GM12891 (cell line): ENCODE measurements around the gene SLC6A19.

Experiments used
- DNase-seq: peaks from one replicate; pipeline ENCODE4 v3.0.0; 2011; ENCODE audit warnings: low spot score; ENCODE audit not compliant: insufficient read length
- FAIRE-seq: peaks from 2 replicates; lab custom pipeline; 2011; peaks lifted over from hg19 to GRCh38; lab: Jason Lieb, UNC
- PAX5 ChIP-seq: IDR thresholded peaks from 2 replicates; pipeline ENCODE4 v1.6.1; 2011; ENCODE audit warnings: low read length, moderate library complexity, mild to moderate bottlenecking; ENCODE audit not compliant: insufficient read depth, severe bottlenecking
- POLR2A ChIP-seq: IDR thresholded peaks from 2 replicates; pipeline ENCODE4 v1.6.1; 2011; ENCODE audit warnings: low read depth, low read length, control low read depth
- POLR2AphosphoS5 ChIP-seq: IDR thresholded peaks from 2 replicates; pipeline ENCODE4 v1.6.1; 2011; ENCODE audit warnings: low read depth, low read length, control low read depth
- POU2F2 ChIP-seq: IDR thresholded peaks from 2 replicates; pipeline ENCODE4 v1.6.1; 2011; ENCODE audit warnings: low read depth, mild to moderate bottlenecking, control low read depth, low read length, moderate library complexity
- SPI1 ChIP-seq: IDR thresholded peaks from 2 replicates; pipeline ENCODE4 v1.6.1; 2011; ENCODE audit warnings: low read depth, low read length, control low read depth
- TAF1 ChIP-seq: IDR thresholded peaks from 2 replicates; pipeline ENCODE4 v1.6.1; 2011; ENCODE audit warnings: low read depth, low read length, control low read depth

Gene SLC6A19

DNA sequence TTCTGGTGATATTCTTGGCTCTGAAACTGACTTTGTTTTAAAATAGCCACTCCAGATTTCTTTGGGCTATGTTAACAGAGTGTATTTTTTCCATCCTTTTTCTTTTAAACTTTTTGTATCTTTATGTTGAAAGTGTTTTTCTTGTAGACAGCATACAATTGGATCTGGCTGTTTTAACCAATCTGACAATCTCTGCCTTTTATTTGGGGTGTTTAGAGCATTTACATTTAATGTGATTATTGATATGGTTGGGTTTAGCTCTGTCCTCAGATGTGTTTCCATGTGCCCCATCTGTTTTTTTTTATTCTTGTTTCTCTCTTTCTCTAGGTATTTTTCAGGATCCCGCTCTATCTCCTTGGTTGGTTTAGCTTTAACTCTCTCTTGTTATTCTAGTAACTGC is 34.4 kb downstream of the SLC6A19 start:
- FAIRE-seq (no peak), DNase-seq (no peak)

DNA sequence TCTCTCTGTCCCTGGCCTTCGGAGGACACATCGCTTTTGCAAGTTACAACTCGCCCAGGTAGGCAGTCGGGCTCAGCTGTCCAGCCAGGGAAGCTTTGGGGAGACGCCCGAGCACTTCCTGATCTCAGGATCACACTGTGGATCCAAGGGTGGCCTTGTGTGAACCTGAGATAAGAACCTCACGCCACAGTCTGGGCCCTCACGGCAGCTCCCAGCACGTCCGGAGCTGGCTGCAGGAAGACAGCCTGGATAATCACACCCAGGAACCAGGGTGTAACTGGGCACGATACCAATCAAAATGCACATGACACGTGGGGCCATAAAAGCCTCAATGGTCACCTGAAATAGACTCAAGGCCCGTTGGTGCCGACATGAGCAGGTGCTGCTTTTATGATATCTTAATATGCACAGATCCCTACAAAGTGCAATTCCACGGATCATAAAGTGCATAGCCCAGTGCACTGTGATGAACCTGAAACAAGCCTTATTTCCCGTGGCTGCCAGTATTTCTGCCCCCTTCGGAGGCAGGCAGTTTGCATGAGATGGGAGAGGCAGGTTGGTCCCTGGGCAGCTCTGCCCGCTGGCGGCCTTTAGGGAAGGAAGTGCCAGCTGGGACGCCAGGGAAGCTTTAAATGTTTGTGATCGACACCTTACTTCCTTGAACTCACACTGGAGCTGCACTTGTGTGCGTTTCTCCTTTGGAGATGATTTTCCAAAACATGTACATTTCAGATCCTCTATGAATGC is 38.3 kb downstream of the SLC6A19 start:
- FAIRE-seq (no peak), DNase-seq (no peak)
- no peak for TF ChIP-seq POLR2AphosphoS5
- no peak for TF ChIP-seq SPI1
- no peak for TF ChIP-seq PAX5
- no peak for TF ChIP-seq POLR2A
- no peak for TF ChIP-seq TAF1
- TF ChIP-seq POU2F2, result no peak

More for the DNA sequence above, 34.4 kb downstream of the SLC6A19 start:
- TF ChIP-seq POLR2AphosphoS5 (no peak), TAF1 (no peak), SPI1 (no peak), POLR2A (no peak), POU2F2 (no peak), PAX5 (no peak)

DNA sequence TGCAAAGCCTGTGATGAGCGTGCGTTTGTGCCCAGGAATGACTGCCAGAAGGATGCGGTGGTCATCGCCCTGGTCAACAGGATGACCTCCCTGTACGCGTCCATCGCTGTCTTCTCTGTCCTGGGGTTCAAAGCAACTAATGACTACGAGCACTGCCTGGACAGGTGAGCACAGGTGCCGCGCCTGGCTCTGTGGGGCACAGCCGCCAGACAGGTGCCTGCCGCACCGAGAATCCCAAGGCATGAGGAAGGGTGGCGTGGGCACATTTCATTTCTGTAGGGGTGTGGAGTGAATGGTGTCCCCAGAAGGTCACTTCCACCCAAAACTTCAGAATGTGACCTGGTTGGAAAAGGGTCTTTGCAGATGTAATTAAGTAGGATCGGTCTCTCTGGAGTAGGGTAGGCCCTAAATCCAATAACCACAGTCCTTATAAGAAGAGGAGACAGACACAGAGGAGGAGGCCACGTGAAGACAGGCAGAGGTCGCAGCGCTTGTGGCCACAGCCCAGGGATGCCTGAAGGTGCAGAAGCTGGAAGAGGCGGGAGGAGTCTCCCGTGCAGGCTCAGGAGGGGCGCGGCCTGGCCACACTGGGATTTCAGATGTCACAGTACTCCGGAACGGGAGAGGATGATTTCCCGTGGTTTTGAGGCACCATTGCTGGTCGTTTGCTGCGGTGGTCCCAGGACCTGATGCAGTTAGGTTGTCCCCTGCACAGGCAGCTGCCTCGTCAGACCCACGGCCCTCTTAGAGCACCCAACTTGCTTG is 39.3 kb downstream of the SLC6A19 start:
- DNase-seq (no peak), FAIRE-seq (no peak)
- TF ChIP-seq POLR2A (no peak), POLR2AphosphoS5 (no peak), TAF1 (no peak), SPI1 (no peak), PAX5 (no peak), POU2F2 (no peak)

DNA sequence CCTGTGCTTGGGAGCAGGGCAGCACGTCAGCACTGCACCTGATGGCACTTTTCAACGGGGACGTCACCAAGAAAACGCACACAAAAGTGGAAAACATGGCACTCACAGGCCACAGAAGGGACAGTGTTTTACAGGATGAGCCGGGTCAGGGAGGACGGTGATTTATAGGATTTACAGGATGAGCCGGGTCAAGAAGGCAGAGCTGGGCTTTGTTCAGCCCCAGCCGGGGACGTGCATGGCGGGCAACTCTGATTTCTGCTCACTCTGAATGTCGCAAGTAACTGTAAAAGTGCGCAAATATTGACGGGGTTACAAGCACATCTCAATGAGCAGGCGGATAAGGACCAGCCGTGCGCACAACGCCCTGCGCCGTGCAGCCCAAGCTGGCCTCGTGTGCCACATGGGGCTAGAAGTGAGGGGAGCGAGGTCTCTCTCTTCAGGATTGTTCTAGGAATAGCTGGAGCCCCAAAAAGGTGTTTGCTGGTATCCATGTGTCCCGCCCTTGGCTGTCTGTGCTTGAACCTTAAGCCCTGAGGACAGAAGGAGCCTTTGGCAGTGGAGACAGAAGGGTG is 40.2 kb downstream of the SLC6A19 start:
- no peak for FAIRE-seq
- TF ChIP-seq POLR2A, result no peak
- TF ChIP-seq SPI1, result no peak
- no peak for TF ChIP-seq TAF1
- no peak for TF ChIP-seq PAX5
- no peak for TF ChIP-seq POLR2AphosphoS5
- no peak for TF ChIP-seq POU2F2
- no peak for DNase-seq

DNA sequence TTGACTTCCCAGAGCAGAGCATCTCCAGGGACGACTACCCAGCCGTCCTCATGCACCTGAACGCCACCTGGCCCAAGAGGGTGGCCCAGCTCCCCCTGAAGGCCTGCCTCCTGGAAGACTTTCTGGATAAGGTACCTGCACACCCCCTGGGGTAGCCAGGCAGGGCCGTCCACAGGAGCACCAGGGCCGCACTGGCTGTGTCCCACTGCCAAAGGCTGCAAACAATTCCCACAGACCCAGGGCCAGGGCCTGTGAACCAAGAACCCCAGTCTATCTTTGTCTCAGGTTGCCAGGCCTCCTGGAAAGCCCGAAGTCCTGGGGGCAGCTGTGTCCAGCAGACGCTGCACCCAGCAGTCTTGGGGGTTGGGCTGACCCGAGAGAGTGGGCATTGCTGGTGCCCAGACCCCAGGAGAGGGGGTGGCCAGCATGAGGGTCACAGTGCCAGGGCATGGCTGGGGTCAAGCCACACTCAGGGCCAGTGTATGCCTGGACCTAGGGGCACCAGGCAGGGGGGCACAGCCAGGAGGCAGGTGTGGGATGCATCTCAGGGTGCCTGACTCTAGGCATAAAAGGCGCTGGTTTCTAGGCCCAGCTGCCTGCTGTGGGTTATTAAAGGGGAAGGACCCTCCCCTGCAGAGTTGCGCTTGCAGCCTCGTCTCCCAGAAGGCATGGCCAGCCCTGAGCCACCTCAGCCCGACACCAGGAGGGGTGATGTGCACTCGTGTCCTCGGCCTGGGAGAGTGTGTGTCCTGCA is 41.5 kb downstream of the SLC6A19 start:
- TF ChIP-seq PAX5 (no peak), POU2F2 (no peak), SPI1 (no peak), POLR2A (no peak), TAF1 (no peak), POLR2AphosphoS5 (no peak)
- FAIRE-seq (no peak), DNase-seq (no peak)

DNA sequence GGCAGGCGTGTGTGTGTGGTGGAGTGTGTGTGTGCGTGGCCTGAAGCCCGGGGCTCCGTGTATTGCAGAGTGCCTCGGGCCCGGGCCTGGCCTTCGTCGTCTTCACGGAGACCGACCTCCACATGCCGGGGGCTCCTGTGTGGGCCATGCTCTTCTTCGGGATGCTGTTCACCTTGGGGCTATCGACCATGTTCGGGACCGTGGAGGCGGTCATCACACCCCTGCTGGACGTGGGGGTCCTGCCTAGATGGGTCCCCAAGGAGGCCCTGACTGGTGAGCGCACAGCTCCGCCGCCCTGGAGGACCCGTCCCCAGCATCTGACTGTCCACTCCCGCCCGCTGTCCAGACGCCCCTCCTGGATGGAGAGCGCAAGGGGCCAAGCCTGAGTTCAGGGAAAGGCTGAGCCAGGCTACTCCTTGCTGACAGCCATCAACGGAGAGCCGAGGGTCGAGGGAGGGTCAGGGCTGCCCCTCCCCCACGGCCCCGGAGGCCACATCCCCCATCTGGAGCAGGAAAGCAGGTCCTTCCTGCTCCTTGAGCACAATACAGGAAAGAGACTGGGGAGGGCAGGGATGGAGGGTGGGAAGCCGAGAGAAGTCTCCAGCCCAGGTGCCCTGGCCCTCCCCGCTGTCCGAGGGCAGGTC is 42.2 kb downstream of the SLC6A19 start:
- no peak for FAIRE-seq
- no peak for DNase-seq
- TF ChIP-seq POLR2AphosphoS5 (no peak), POU2F2 (no peak), PAX5 (no peak), SPI1 (no peak), POLR2A (no peak), TAF1 (no peak)

DNA sequence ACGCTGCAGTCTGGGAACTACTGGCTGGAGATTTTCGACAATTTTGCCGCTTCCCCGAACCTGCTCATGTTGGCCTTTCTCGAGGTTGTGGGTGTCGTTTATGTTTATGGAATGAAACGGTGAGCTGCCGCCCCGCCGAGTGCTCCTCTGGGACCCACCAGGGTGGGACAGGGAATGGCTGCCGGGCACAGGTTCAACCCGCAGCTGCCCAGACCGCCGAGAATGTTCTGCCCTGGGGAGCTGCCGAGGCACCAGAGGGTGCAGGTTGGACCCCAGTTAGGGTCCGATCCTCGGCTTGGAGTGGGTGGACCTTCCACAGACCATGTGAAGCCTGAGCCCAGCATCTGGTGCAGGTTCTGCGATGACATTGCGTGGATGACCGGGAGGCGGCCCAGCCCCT is 42.9 kb downstream of the SLC6A19 start:
- TF ChIP-seq POLR2AphosphoS5 (no peak), TAF1 (no peak), POU2F2 (no peak), PAX5 (no peak), POLR2A (no peak), SPI1 (no peak)
- FAIRE-seq (no peak), DNase-seq (no peak)

DNA sequence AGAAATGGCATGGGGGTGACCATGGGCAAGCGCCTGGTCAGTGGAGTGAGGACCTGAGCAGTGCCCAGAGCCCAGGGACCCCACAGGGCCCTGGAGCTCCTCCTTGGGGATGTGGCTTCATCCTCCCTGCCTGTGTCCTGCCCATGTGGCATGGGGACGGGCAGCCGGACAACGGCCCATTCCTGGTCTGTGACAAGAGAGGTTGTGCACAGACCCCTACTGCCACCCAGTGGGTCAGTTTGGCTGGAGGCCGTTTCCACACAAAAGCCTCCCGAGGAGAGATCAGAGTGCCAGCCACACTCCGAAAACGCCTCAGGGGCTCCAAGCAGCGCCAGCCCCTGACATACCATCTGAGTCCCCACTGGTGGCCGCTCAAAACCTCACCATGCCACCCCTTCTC is 43.6 kb downstream of the SLC6A19 start:
- DNase-seq, result no peak
- TF ChIP-seq POLR2A (no peak), TAF1 (no peak), POLR2AphosphoS5 (no peak), SPI1 (no peak), POU2F2 (no peak), PAX5 (no peak)
- no peak for FAIRE-seq
